Thyroid gland (tissue), 4 donors: ENCODE data around the gene SLC25A44.

Experiments used
- CTCF ChIP-seq, 6 experiments: fragments of 200-600 bp in 3 of 6; fragments of 450-650 bp in 3 of 6; sonication (generic) in 3 of 6; IDR thresholded peaks; one replicate each; pipeline ENCODE4 v1.5.1; 2016 to 2019; ENCODE audit warnings: antibody characterized with exemption in 6 of 6, mild to moderate bottlenecking in 2 of 6, inconsistent platforms in 1 of 6, moderate library complexity in 1 of 6
- POLR2A ChIP-seq, 2 donors: fragments of 450-650 bp; IDR thresholded peaks; one replicate each; pipeline ENCODE4 v1.6.1; 2017; ENCODE audit warnings: antibody characterized with exemption in 2 of 2, mild to moderate bottlenecking in 2 of 2, moderate library complexity in 1 of 2

GRCh38 chr1:156249593-156249992 lies 55.7 kb downstream of the SLC25A44 start:
- TF ChIP-seq CTCF (IDR thresholded peaks at IDR 0.05) (no peak), POLR2A (IDR thresholded peaks at IDR 0.05) (no peak)
